ENCODE data around the gene MEIS2. TPM values are rescaled to one million over a fixed set of nuclear protein-coding genes. Genes with fewer than 3 reads are reported as not detected.

The MEIS2 gene
- total RNA-seq, 1 experiment from 2014 or later, result 9.3 TPM

- H3K9me3 ChIP-seq (ENCODE audit: low read depth, low read length, poor library complexity, severe bottlenecking), result no peaks in the 10 kb centered on the region
- CTCF ChIA-PET, result no interaction called here
- no peaks in the 10 kb centered on the region for H3K27me3 ChIP-seq (replicated peaks; ENCODE audit: insufficient read depth, low read depth, low read length, poor library complexity)
- BruUV-seq (replicated peaks), result no TSS peak
- POLR2A ChIA-PET (ENCODE audit: low non-redundant PET), result no interaction called here
- intact Hi-C loops (cut with micrococcal nuclease; ENCODE audit: unreplicated experiment), result no loop called here
- no peak overlapping the region for H3K27ac ChIP-seq (ENCODE audit: low read depth, low read length, poor library complexity, severe bottlenecking)
- TF ChIP-seq EZH2 (IDR thresholded peaks at IDR 0.05; ENCODE audit: borderline replicate concordance, low read depth, low read length, poor library complexity, severe bottlenecking) (no peak), CTCF (conservative IDR thresholded peaks at IDR 0.05; ENCODE audit: low read depth, low read length) (no peak)
- no peak overlapping the region for H3K4me3 ChIP-seq (ENCODE audit: low read depth, low read length, poor library complexity, severe bottlenecking)
- DNase-seq (ENCODE audit: low spot score), result no peak
- peaks cover 10% of the 10 kb centered on the region for H3K4me1 ChIP-seq (ENCODE audit: insufficient read depth, low read length, poor library complexity, severe bottlenecking)
- H3K36me3 ChIP-seq (ENCODE audit: insufficient read depth, low read length, poor library complexity, severe bottlenecking), result no peaks in the 10 kb centered on the region
Observed at GRCh38 chr15:37053166-37053565, 47.2 kb downstream of the MEIS2 start.

DNA sequence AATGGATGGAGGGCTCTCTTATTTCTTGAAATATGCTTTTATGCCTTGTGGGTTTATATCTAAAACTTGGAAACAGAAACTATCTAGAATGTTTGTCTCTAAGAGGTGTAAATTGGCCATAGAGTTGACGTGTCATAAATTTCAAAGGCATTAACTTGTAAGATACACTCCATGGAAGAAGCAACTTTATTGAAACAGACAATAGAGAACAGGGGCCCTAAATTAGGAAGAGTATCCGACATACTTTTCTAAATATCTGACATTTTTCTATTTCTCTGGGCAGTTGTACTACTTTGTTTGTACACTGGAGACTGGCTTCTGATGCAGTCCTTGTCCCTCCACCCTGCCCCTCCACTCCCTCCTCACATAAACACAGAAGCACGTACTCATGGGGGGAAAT, 50.0 kb downstream of the MEIS2 start:
- Histone ChIP-seq H3K36me3 (ENCODE audit: insufficient read depth, low read length, poor library complexity, severe bottlenecking) (no peaks in the 10 kb centered on the region), H3K27me3 (replicated peaks; ENCODE audit: insufficient read depth, low read depth, low read length, poor library complexity) (no peaks in the 10 kb centered on the region), H3K9me3 (ENCODE audit: low read depth, low read length, poor library complexity, severe bottlenecking) (no peaks in the 10 kb centered on the region), H3K4me1 (ENCODE audit: insufficient read depth, low read length, poor library complexity, severe bottlenecking) (no peaks in the 10 kb centered on the region), H3K27ac (ENCODE audit: low read depth, low read length, poor library complexity, severe bottlenecking) (no peak overlapping the region), H3K4me3 (ENCODE audit: low read depth, low read length, poor library complexity, severe bottlenecking) (no peak overlapping the region)
- POLR2A ChIA-PET (ENCODE audit: low non-redundant PET), result no interaction called here
- intact Hi-C loops (cut with micrococcal nuclease; ENCODE audit: unreplicated experiment), result no loop called here
- no peak for TF ChIP-seq EZH2 (IDR thresholded peaks at IDR 0.05; ENCODE audit: borderline replicate concordance, low read depth, low read length, poor library complexity, severe bottlenecking)
- no peak for TF ChIP-seq CTCF (conservative IDR thresholded peaks at IDR 0.05; ENCODE audit: low read depth, low read length)
- BruUV-seq (replicated peaks), result no TSS peak
- DNase-seq (ENCODE audit: low spot score), result no peak
- CTCF ChIA-PET, result no interaction called here

DNA sequence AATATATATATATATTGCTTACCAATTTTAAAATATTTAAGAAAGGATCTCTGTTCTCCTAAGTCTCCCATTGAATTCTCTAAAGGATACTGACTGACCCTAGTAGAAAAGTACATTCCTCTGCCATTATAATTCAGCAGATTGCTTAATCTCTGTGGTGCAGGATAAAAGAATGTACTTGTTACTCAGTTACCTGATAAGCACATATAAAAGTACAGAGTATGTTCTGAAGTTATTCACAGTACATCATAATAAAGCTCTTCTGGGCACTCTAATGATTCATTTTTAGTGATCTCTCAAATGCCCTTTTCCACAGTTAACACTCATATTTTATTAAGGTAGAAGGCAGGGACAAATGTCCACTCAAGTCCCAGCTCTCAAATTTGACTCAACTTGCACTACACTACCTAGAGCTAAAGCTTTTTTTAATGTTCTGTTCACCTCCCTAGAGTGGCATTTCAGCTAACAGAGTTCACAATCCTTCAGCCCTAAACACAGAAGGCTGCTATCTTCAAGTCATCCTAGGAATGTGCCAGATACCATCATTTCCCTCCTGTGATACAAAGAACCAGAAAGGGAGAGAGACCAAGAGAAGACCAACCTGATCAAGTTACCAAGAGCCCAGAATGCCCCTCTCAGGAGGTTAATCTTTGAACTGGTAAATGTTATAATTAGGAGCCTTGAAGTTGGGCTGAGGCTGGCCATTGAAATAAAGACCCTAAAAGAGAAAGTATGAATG, 53.3 kb downstream of the MEIS2 start:
- Histone ChIP-seq H3K4me1 (ENCODE audit: insufficient read depth, low read length, poor library complexity, severe bottlenecking) (no peaks in the 10 kb centered on the region), H3K4me3 (ENCODE audit: low read depth, low read length, poor library complexity, severe bottlenecking) (no peak overlapping the region), H3K27me3 (replicated peaks; ENCODE audit: insufficient read depth, low read depth, low read length, poor library complexity) (no peaks in the 10 kb centered on the region), H3K27ac (ENCODE audit: low read depth, low read length, poor library complexity, severe bottlenecking) (no peak overlapping the region), H3K36me3 (ENCODE audit: insufficient read depth, low read length, poor library complexity, severe bottlenecking) (no peaks in the 10 kb centered on the region), H3K9me3 (ENCODE audit: low read depth, low read length, poor library complexity, severe bottlenecking) (no peaks in the 10 kb centered on the region)
- no TSS peak for BruUV-seq (replicated peaks)
- intact Hi-C loops (cut with micrococcal nuclease; ENCODE audit: unreplicated experiment), result no loop called here
- ChIA-PET CTCF (no interaction called here), POLR2A (ENCODE audit: low non-redundant PET) (no interaction called here)
- TF ChIP-seq CTCF (conservative IDR thresholded peaks at IDR 0.05; ENCODE audit: low read depth, low read length) (no peak), EZH2 (IDR thresholded peaks at IDR 0.05; ENCODE audit: borderline replicate concordance, low read depth, low read length, poor library complexity, severe bottlenecking) (no peak)
- no peak for DNase-seq (ENCODE audit: low spot score)

All from A673 (cell line).